AG09309 (cell line): ENCODE data around the gene WDR26.

Source experiments
- DNase-seq: peaks from one replicate; pipeline ENCODE4 v3.0.0-alpha.2; 2010; ENCODE audit warnings: low read depth
- H3K4me3 ChIP-seq: 2 replicates; pipeline ENCODE4 v1.5.1; 2011; ENCODE audit warnings: mild to moderate bottlenecking, low read depth, low read length, moderate library complexity; ENCODE audit not compliant: control insufficient read depth
- TF ChIP-seq, protein P1 (sequence below): IDR thresholded peaks from 2 replicates; pipeline ENCODE4 v1.5.1; 2011; ENCODE audit warnings: mild to moderate bottlenecking, low read depth, low read length, inconsistent platforms; ENCODE audit not compliant: insufficient read depth, control insufficient read depth; ENCODE audit errors: missing control alignments

The WDR26 gene

DNA sequence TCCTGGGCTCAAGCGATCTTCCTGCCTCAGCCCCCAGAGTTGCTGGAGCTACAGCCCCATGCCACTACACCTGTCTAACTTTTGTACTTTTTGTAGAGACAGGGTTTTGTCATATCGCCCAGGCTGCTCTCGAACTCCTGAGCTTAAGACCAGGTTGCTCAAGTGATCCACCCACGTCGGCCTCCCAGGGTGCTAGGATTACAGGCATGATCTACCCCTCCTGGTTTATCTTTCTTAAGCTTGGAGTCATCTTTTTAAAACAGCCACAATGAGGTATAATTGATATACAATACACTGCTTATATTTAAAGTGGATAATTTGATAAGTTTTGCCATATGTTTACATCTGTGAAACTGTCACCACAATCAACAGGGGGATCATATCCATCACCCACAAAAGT lies 25.4 kb upstream of the WDR26 start:
- no peak overlapping the region for H3K4me3 ChIP-seq
- TF ChIP-seq, protein P1, sequence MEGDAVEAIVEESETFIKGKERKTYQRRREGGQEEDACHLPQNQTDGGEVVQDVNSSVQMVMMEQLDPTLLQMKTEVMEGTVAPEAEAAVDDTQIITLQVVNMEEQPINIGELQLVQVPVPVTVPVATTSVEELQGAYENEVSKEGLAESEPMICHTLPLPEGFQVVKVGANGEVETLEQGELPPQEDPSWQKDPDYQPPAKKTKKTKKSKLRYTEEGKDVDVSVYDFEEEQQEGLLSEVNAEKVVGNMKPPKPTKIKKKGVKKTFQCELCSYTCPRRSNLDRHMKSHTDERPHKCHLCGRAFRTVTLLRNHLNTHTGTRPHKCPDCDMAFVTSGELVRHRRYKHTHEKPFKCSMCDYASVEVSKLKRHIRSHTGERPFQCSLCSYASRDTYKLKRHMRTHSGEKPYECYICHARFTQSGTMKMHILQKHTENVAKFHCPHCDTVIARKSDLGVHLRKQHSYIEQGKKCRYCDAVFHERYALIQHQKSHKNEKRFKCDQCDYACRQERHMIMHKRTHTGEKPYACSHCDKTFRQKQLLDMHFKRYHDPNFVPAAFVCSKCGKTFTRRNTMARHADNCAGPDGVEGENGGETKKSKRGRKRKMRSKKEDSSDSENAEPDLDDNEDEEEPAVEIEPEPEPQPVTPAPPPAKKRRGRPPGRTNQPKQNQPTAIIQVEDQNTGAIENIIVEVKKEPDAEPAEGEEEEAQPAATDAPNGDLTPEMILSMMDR = no peak
- DNase-seq = no peak

GRCh38 chr1:224458996-224459395 lies 24.4 kb upstream of the WDR26 start:
- TF ChIP-seq, protein P1 = no peak
- DNase-seq = no peak
- no peak overlapping the region for H3K4me3 ChIP-seq

GRCh38 chr1:224458296-224458695 lies 23.7 kb upstream of the WDR26 start:
- DNase-seq = no peak
- TF ChIP-seq, protein P1 = no peak
- H3K4me3 ChIP-seq = no peak overlapping the region

- no peak for DNase-seq
Observed at GRCh38 chr1:224457782-224458144, 23.2 kb upstream of the WDR26 start.

DNA sequence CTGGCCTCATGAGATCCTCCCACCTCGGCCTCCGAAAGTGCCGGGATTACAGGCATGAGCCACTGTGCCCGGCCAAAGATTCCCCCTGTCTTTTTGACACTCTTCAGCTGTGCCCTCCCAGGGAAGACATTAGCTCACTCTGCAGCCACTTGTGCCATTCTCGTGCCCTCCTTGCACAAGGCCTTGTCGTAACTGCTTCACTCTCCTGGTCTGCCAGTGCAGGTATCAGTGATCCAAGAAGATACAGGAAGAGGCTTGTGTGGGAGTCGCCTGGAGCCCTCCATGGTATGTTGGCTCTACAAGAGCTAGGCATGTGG lies 22.0 kb upstream of the WDR26 start:
- no peak for DNase-seq
- TF ChIP-seq, protein P1 = no peak
- H3K4me3 ChIP-seq = no peak overlapping the region

More at GRCh38 chr1:224457782-224458144, 23.2 kb upstream of the WDR26 start:
- TF ChIP-seq, protein P1 = no peak
- no peak overlapping the region for H3K4me3 ChIP-seq

DNA sequence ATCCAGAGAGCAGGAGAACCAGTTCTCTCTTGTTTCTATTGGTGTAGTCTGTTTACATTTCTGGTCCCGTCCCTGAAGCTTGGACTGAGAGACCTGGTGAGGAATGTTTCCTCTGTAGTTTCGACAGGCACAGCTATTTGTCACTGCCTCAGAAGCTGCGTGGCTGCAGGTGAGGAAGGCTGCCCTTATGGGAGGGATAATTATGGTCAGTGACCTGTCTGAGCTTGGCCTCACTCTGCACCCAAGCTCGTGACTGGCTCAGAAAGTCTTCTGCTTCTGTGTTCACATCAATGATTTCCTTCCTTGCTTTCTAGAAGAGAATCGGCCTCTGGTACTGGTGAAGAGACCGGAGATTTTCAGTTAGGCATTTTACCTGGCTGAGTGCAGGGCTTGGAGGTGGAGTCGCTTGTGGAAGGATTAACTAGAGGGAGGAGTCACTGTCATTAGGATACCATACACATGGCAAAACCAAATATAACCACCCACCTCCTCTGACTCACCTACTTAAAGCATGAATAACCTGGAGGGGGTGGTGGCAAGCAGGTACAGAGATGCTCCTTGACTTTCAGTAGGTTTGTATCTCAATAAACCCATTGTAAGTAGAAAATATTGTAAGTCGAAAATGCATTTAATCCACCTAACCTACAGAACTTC lies 19.9 kb upstream of the WDR26 start:
- DNase-seq = no peak
- H3K4me3 ChIP-seq = no peak overlapping the region
- TF ChIP-seq, protein P1 = no peak

DNA sequence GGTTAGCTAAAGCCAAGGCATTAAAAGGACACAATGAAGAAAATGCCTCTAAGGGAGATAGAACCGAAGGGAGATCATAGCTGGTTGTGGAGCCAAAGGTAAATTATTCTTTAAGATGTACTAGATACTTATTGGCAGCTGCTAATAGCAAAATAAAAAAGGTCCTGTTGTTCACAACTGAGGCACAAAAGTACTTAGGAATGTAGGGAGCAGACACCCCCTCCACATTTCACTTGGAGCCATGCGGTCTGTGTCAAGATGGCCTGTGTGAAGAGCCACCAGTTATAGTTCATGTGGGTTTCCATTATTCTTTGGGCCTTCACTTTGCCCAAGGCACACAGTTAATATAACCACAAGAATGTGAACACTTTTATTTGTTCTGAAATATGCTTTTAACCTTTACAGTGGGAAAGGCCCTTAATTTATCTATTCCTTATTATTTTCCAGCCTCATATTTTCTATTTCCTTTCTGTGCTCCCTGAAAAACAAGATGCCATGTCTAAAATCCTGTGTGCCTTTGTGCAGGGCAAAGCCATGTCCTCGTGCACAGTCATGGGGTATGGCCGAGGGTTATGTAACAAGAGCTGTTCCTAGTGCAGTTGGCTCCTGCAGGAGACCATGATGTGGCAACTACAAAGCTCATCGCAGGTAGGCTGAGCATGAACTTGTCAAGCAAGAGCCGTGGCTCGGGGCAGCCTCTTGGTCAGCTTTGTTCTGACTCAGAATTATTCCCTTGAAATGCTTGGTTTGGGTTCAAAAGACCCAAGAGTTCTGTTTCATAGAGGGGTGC lies 16.2 kb upstream of the WDR26 start:
- no peak for DNase-seq
- TF ChIP-seq, protein P1 = no peak
- no peak overlapping the region for H3K4me3 ChIP-seq
